GM23338 (cell line): ENCODE measurements around the gene FAM120A. TPM values are rescaled to one million over a fixed set of nuclear protein-coding genes. Genes with fewer than 3 reads are reported as not detected.

Source experiments
- ATAC-seq: fragments of 200-7000 bp; cut with Tn5 transposase; 3 replicates; pipeline ENCODE4 v1.9.1; 2020
- DNase-seq: peaks from one replicate; pipeline ENCODE4 v3.0.0-alpha.2; 2015; ENCODE audit warnings: low spot score
- H2AFZ ChIP-seq: fragments of 200-600 bp; sonication (generic); 2 replicates; pipeline ENCODE4 v1.8.0; 2016; ENCODE audit warnings: antibody characterized with exemption, mild to moderate bottlenecking, moderate library complexity
- H3F3A ChIP-seq: fragments of 200-600 bp; sonication (generic); replicated peaks from 2 replicates; pipeline ENCODE4 v1.8.0; 2017; ENCODE audit warnings: antibody characterized with exemption, mixed run types, low read depth
- H3K27ac ChIP-seq: fragments of 200-600 bp; sonication (generic); 2 replicates; pipeline ENCODE4 v1.6.1; 2016; ENCODE audit warnings: low read depth
- H3K27me3 ChIP-seq: fragments of 200-600 bp; sonication (generic); 2 replicates; pipeline ENCODE4 v1.8.0; 2016; ENCODE audit warnings: mild to moderate bottlenecking, mixed run types, moderate library complexity; ENCODE audit not compliant: insufficient read depth
- H3K36me3 ChIP-seq: fragments of 200-600 bp; sonication (generic); 2 replicates; pipeline ENCODE4 v1.8.0; 2016; ENCODE audit warnings: mild to moderate bottlenecking; ENCODE audit not compliant: insufficient read depth
- H3K4me1 ChIP-seq: fragments of 200-600 bp; sonication (generic); 2 replicates; pipeline ENCODE4 v1.8.0; 2016; ENCODE audit warnings: mild to moderate bottlenecking, moderate library complexity; ENCODE audit not compliant: insufficient read depth
- H3K4me2 ChIP-seq: fragments of 200-600 bp; sonication (generic); 2 replicates; pipeline ENCODE4 v1.7.1; 2017; ENCODE audit warnings: mixed run types
- H3K4me3 ChIP-seq: fragments of 200-600 bp; sonication (generic); 2 replicates; pipeline ENCODE4 v1.6.1; 2016; ENCODE audit warnings: mixed run types
- H3K79me2 ChIP-seq: fragments of 200-600 bp; sonication (generic); replicated peaks from 2 replicates; pipeline ENCODE4 v1.8.0; 2017; ENCODE audit warnings: mild to moderate bottlenecking; ENCODE audit not compliant: insufficient read depth
- H3K9me2 ChIP-seq: fragments of 200-600 bp; sonication (generic); 2 replicates; pipeline ENCODE4 v1.8.0; 2017; ENCODE audit not compliant: insufficient read depth
- H4K20me1 ChIP-seq: fragments of 200-600 bp; sonication (generic); replicated peaks from 2 replicates; pipeline ENCODE4 v1.8.0; 2017; ENCODE audit warnings: mild to moderate bottlenecking; ENCODE audit not compliant: insufficient read depth
- H3K27ac Mint-ChIP-seq: 2 replicates; pipeline ENCODE4 v1.8.0; 2020; ENCODE audit warnings: inconsistent platforms, mild to moderate bottlenecking, moderate library complexity, mixed read lengths
- H3K27me3 Mint-ChIP-seq: 3 replicates; pipeline ENCODE4 v1.8.0; 2022; ENCODE audit warnings: low read depth, mild to moderate bottlenecking, moderate library complexity, mixed read lengths, inconsistent platforms; ENCODE audit not compliant: insufficient read depth, poor library complexity
- H3K36me3 Mint-ChIP-seq: 3 replicates; pipeline ENCODE4 v1.8.0; 2021; ENCODE audit warnings: low read depth, mild to moderate bottlenecking, inconsistent platforms, moderate library complexity, mixed read lengths
- H3K4me1 Mint-ChIP-seq: 3 replicates; pipeline ENCODE4 v1.8.0; 2020; ENCODE audit warnings: mild to moderate bottlenecking, inconsistent platforms, mixed read lengths
- H3K4me3 Mint-ChIP-seq: 3 replicates; pipeline ENCODE4 v1.8.0; 2021; ENCODE audit warnings: moderate library complexity, mild to moderate bottlenecking, inconsistent platforms, mixed read lengths
- H3K9me3 Mint-ChIP-seq: 3 replicates; pipeline ENCODE4 v1.8.0; 2020; ENCODE audit warnings: moderate library complexity, mild to moderate bottlenecking, inconsistent platforms, mixed read lengths
- CREB1 ChIP-seq: fragments of 250-450 bp; sonication (Bioruptor Pico); IDR thresholded peaks from 2 replicates; pipeline ENCODE4 v1.5.0; 2020; ENCODE audit warnings: low read depth, mild to moderate bottlenecking, moderate library complexity
- CTCF ChIP-seq, 2 experiments: fragments of 200-600 bp in 1 of 2; sonication (generic) in 1 of 2; conservative IDR thresholded peaks; 2 replicates each; pipeline versions ENCODE4 v1.5.1 to v1.6.1; 2016 to 2017; ENCODE audit warnings: antibody characterized with exemption in 2 of 2, low read depth in 2 of 2, mild to moderate bottlenecking in 2 of 2, moderate library complexity in 1 of 2
- ETS1 ChIP-seq: IDR thresholded peaks from 2 replicates; pipeline ENCODE4 v1.6.1; 2016; ENCODE audit warnings: antibody characterized with exemption
- EZH2 ChIP-seq: fragments of 200-600 bp; sonication (generic); IDR thresholded peaks from one replicate; pipeline ENCODE4 v1.8.0; 2017; ENCODE audit warnings: antibody characterized with exemption, mild to moderate bottlenecking, low read depth; ENCODE audit not compliant: unreplicated experiment
- EZH2phosphoT487 ChIP-seq: fragments of 200-600 bp; sonication (generic); IDR thresholded peaks from one replicate; pipeline ENCODE4 v1.8.1; 2018; ENCODE audit warnings: antibody characterized with exemption; ENCODE audit not compliant: unreplicated experiment
- JUNB ChIP-seq: IDR thresholded peaks from one replicate; pipeline ENCODE4 v1.6.1; 2016; ENCODE audit warnings: antibody characterized with exemption; ENCODE audit not compliant: unreplicated experiment
- NANOG ChIP-seq: IDR thresholded peaks from 2 replicates; pipeline ENCODE4 v1.6.1; 2016; ENCODE audit warnings: antibody characterized with exemption, borderline replicate concordance
- STAT1 ChIP-seq: IDR thresholded peaks from one replicate; pipeline ENCODE4 v1.6.1; 2016; ENCODE audit warnings: antibody characterized with exemption; ENCODE audit not compliant: unreplicated experiment
- ZNF114 ChIP-seq: fragments of 250-450 bp; sonication (Bioruptor Pico); IDR thresholded peaks from 2 replicates; pipeline ENCODE4 v1.5.0; 2020; ENCODE audit warnings: mild to moderate bottlenecking, moderate library complexity
- polyA plus RNA-seq: library from polyadenylated mRNA; unstranded; fragments of >200 nt; fragmentation: Nextera tagmentation; extraction: Ambion mirVana; gene quantifications from 2 replicates; pipeline ENCODE4 v1.2.1, GENCODE V29; 2016
- total RNA-seq: library from RNA; depleted of rRNA; stranded (reverse); fragments of >200 nt; shearing (Covaris generic); gene quantifications from 2 replicates; pipeline ENCODE4 v1.2.3, GENCODE V29; 2014
- TF ChIP-seq, protein P1 (sequence below): IDR thresholded peaks from one replicate; pipeline ENCODE4 v1.6.1; 2018; ENCODE audit warnings: antibody characterized with exemption; ENCODE audit not compliant: unreplicated experiment

Gene FAM120A
- total and polyA plus RNA-seq, 2 experiments from 2014 or later: 28.2 to 52.5 TPM

DNA sequence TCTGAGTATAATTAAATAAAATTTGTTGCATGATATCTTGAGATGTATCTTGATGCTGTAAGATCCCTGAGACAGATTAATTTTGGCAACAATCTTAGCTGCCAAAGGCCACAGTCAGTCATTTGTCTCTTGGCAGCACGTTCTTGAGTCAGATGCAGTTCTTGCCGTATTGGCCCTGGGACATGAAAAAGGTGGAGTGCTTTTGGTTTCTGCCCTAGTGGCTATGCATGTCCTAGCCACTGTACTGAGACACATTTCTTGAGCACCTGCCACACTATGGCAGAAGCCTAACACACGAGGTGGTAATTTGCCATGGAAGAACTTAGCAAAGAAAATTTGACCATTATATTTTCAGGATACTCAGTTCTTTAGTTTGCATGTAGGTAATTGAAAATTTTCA is 79.9 kb downstream of the FAM120A start:
- no peaks in the 10 kb centered on the region for H3F3A ChIP-seq
- peaks cover 8% of the 10 kb centered on the region for H4K20me1 ChIP-seq
- TF ChIP-seq CTCF (conservative IDR thresholded peaks at IDR 0.05; ENCODE audit: low read depth in 2 of 2): 0 out of 4 replicates have a peak, but pooled peaks of 1 of the 2 experiments have one; percentile 10
- TF ChIP-seq ZNF114 (CRISPR knock-in tag): no peak
- Mint-ChIP-seq H3K27ac (no peak overlapping the region), H3K4me1 (0 out of 3 replicates have a peak, but pooled peaks cover 1% of the 10 kb centered on the region), H3K9me3 (no peaks in the 10 kb centered on the region), H3K27me3 (peaks cover 2% of the 10 kb centered on the region), H3K4me3 (no peak overlapping the region), H3K36me3 (peaks cover 65% of the 10 kb centered on the region)
- peak; percentile 25 for DNase-seq
- ATAC-seq: peak; percentile 56
- no peak overlapping the region for H3K27ac ChIP-seq
- no peak overlapping the region for H3K4me3 ChIP-seq
- H3K36me3 ChIP-seq: peaks cover 32% of the 10 kb centered on the region
- no peaks in the 10 kb centered on the region for H3K4me1 ChIP-seq
- H3K27me3 ChIP-seq: no peaks in the 10 kb centered on the region
- peaks cover 7% of the 10 kb centered on the region; the same call in 1 of the 2 replicates for H3K79me2 ChIP-seq
- H3K4me2 ChIP-seq: no peak overlapping the region
- H2AFZ ChIP-seq: no peak overlapping the region
- 0 out of 2 replicates have a peak, but pooled peaks cover 7% of the 10 kb centered on the region for H3K9me2 ChIP-seq

DNA sequence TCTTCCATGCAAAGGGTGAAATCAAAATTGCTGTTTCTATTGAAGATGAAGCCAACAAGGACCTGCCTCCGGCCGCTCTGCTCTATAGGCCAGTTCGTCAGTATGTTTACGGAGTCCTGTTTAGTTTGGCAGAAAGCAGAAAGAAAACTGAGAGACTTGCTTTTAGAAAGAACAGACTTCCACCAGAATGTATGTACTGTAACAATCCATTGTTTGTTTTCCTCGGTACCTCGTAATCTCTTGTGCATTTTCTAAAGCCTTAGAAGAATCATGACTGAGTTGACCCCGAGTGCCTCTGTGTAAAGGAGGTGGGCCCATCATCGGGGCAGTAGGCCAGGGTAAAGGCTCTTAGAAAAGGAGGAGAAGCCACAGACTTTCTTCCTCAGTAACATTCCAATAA is 80.7 kb downstream of the FAM120A start:
- no peaks in the 10 kb centered on the region for H3K9me3 Mint-ChIP-seq
- peaks cover 62% of the 10 kb centered on the region for H3K36me3 Mint-ChIP-seq
- peaks cover 4% of the 10 kb centered on the region for H3K27me3 Mint-ChIP-seq
- H3K4me1 ChIP-seq: no peaks in the 10 kb centered on the region
- no peak for DNase-seq
- ATAC-seq: no peak
- H3K27me3 ChIP-seq: no peaks in the 10 kb centered on the region
- no peak overlapping the region for H3K27ac ChIP-seq
- no peak overlapping the region for H3K27ac Mint-ChIP-seq
- H3K4me3 Mint-ChIP-seq: no peak overlapping the region
- H3K4me2 ChIP-seq: no peak overlapping the region
- H2AFZ ChIP-seq: no peak overlapping the region
- H3K4me1 Mint-ChIP-seq: peaks cover 2% of the 10 kb centered on the region; the same call in 1 of the 3 replicates
- H3K4me3 ChIP-seq: no peak overlapping the region
- H4K20me1 ChIP-seq: peaks cover 10% of the 10 kb centered on the region
- H3K79me2 ChIP-seq: peaks cover 7% of the 10 kb centered on the region; the same call in 1 of the 2 replicates
- no peaks in the 10 kb centered on the region for H3F3A ChIP-seq
- H3K36me3 ChIP-seq: peaks cover 32% of the 10 kb centered on the region
- H3K9me2 ChIP-seq: 0 out of 2 replicates have a peak, but pooled peaks cover 7% of the 10 kb centered on the region
- TF ChIP-seq, protein P1, sequence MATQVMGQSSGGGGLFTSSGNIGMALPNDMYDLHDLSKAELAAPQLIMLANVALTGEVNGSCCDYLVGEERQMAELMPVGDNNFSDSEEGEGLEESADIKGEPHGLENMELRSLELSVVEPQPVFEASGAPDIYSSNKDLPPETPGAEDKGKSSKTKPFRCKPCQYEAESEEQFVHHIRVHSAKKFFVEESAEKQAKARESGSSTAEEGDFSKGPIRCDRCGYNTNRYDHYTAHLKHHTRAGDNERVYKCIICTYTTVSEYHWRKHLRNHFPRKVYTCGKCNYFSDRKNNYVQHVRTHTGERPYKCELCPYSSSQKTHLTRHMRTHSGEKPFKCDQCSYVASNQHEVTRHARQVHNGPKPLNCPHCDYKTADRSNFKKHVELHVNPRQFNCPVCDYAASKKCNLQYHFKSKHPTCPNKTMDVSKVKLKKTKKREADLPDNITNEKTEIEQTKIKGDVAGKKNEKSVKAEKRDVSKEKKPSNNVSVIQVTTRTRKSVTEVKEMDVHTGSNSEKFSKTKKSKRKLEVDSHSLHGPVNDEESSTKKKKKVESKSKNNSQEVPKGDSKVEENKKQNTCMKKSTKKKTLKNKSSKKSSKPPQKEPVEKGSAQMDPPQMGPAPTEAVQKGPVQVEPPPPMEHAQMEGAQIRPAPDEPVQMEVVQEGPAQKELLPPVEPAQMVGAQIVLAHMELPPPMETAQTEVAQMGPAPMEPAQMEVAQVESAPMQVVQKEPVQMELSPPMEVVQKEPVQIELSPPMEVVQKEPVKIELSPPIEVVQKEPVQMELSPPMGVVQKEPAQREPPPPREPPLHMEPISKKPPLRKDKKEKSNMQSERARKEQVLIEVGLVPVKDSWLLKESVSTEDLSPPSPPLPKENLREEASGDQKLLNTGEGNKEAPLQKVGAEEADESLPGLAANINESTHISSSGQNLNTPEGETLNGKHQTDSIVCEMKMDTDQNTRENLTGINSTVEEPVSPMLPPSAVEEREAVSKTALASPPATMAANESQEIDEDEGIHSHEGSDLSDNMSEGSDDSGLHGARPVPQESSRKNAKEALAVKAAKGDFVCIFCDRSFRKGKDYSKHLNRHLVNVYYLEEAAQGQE: no peak
- no peak for TF ChIP-seq EZH2
- no peak for TF ChIP-seq EZH2phosphoT487
- TF ChIP-seq STAT1: no peak
- no peak for TF ChIP-seq CTCF (conservative IDR thresholded peaks at IDR 0.05; ENCODE audit: low read depth in 2 of 2)
- TF ChIP-seq ETS1: no peak
- no peak for TF ChIP-seq CREB1
- TF ChIP-seq NANOG: no peak
- no peak for TF ChIP-seq JUNB
